NOMO-1 treated with dmso at 0.1 percent for 144 hours (cell line): ENCODE measurements around the gene TENM3.

ENCODE experiments used
- DNase-seq: peaks from one replicate; lab custom pipeline; 2025; ENCODE audit not compliant: unreplicated experiment; lab: John Stamatoyannopoulos, UW

Gene TENM3

DNA sequence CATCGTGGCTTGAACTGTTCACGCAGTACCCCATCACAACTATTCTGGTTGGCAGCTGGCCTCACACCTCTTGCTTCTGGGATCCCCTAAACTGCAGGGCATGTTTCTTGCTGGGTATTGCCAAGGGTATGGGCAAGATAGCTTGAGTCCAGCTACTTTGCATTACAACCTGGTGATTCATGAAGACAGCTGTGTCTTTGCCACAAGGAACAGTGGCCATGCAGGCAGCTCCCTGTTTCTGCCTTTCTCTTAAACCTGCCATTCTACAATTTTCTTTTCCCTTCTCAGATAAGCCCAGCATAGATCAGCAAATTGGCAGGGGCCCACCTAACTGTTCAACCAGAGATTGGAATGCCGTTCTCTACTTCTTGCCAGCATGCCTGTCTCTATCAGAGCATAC, 42.8 kb downstream of the TENM3 start:
- no peak for DNase-seq

DNA sequence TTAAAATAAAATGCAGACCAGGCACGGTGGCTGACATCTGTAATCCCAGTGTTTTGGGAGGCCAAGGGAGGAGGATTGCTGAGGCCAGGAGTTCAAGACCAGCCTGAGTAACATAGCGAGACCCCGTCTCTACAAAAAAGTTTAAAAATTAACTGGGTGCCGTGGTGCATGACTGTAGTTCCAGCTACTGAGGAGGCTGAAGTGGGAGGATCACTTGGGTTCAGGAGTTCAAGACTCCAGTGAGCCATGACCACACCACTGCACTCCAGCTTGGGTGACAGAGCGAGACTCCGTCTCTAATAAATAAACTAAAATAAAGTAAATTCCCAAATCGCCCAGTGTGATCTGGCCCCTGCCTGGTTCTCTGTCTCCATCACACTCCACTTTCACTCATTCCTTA, 43.7 kb downstream of the TENM3 start:
- DNase-seq = no peak

DNA sequence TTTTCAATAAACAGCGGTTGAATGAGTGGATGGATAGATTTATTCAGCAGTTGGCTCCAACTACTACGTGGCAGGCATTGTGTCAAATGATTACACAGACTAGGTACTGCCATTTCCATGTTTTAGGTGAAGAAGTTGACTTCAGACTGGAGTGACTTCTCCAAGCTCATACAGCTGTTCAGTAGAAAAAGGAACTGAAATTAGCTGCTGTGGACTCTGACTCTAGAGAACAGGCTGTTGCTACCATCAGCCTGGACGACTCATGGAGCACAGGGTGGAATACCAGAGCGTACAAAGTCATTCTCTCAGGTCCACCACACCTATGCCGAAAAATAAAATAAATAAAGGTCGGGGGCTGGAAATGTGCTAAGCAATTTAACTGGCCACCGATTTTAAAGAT, 45.3 kb downstream of the TENM3 start:
- no peak for DNase-seq

DNA sequence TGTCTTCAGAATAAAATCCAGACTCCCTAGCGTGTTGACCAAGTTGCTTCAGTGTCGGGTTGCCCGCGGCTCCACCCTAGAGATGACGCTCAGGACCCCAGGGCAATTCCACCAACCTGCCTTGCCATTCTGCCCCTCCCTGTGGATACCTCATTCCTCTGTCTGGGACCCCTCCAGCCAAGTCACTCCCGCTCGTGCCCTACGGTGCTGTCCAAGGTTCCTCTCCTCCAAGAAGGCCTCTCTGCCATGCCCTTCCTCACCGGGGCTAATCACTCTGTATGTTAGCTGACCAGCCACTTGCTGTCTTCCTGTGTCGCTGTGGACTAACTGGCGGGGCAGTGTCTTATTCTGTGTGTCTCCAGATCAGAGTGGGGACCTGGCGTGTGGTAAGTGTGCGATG, 46.6 kb downstream of the TENM3 start:
- DNase-seq = no peak

DNA sequence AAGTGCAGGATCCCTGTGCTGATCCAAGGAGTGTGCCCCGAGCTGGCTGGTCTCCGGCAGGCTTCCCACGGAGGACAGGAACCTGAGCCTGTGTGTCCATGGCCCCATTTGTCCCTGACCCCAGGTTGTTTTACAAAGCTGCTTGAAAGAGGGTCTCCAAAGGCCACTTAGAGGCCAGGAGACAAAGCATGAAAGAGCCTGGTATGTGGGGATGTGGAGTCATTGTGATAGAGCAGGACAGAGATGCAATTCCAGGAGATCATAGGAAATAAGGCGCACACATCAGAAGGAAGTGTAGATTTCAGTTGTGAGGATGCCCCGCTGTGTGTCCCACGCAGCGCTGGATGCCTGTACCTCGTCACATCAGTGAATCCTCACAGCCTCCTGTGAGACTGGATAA, 48.0 kb downstream of the TENM3 start:
- no peak for DNase-seq

DNA sequence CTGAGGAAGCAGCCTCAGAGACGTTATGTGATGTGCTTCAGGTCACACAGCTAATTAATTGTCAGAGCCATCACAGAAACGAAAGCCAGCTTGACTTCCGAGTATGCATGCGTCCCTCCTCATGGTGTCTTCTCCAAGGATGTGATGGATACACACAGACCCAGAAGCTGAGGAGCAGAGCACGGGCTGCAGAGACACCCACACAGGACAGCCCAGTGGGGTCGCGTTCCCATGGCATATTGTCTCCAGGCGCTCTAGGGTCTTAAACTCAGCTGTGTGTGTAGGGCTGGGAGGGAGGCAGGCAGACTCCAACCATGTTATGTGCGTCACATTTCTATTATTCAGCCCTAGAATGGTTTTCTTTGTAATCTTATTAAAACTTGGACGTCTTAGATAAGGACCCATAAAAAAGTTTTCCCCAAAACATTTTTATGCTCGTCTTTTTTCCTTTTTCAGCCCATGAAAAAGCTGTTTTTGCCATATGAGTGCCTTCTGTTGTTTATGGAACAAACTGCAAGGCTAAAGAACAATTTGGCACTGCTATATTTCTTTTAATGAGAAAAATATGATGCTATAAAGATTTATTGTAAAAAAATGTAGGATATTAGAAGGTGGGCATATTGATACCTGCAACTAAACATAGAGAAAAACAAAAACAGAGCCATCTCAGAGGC, 48.5 kb downstream of the TENM3 start:
- DNase-seq = no peak

DNA sequence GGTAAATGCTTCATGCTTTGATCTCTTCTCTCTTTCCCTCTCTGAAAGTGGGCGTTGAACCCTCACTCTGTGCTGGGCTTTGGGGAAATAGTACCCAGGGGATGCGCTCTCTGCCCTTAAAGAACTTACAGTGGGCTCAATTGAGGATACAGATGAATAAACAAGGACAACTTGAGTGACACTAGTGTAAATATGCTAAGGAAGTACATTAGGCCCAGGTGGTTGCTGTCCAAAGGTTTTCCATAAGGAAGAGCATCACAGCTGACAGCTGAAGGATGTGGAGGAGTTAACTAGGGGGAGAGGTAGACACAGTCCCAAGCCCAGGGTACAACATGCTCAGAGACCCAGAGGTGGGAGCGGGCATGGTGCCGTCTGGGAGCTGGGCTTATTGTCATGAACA, 49.4 kb downstream of the TENM3 start:
- DNase-seq = no peak

DNA sequence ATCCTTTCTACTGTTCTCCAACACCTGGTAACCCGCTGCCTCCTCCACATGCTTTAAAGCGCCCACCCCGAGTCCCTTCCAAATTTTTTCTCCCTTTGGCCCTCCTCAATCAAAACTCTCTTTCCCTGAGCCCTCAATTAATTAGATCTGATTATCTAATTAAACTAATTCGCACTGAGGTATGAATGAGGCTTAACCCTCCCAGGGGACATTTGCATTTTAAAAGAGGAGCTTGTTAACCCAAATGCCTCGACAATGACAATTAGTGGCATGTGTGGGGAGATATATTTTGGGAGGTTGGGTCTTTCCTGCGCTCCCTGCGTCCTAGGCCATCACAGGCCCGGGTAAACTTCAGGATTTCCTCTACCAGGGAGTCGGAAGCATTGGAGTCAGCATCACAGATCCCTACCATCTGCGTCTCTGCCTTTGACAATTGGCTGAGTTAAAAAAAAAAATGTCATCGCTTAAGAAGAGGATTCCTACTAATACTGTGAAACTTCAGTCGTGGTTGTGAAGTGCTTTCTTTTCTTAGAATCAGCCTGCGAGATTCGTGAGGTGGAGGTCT, 50.6 kb downstream of the TENM3 start:
- DNase-seq = no peak

DNA sequence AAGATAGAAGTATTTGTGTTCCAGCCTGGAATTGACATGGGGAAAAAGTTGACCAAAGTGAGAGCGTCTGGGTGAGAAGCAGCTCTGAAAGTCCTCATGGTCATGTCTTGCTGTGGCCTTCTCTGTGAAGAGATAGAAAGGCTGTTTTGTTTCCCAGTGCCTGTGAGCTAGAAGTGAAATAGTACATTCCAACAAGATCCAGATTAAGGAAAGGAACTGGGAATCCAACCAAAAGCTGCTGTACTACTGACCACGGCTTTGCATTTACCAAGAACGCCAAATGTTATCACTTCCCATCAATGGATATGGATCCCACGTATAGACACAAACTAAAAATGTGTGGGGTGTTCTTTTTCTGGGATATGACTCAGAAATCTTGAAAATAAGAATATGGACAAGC, 51.2 kb downstream of the TENM3 start:
- DNase-seq = no peak

DNA sequence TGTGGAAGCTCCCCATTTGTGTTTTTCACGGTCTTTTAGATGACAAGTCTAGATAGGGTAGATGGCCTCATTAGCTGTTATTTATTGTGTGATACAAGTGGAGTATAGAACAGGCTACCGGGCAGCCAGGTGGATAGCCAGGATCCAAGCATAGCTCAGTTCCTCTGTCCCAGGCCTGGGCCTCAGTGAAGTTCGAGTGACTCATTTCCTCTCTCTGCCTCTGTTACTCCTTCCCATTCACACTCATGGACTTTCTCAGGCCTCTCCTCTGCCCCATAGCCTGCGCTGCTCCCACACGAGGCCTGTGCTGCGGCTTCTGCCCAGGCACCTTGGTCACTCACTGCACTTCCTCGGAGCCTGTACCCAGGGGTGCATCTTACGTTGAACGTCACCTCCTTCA, 54.5 kb downstream of the TENM3 start:
- DNase-seq = no peak

DNA sequence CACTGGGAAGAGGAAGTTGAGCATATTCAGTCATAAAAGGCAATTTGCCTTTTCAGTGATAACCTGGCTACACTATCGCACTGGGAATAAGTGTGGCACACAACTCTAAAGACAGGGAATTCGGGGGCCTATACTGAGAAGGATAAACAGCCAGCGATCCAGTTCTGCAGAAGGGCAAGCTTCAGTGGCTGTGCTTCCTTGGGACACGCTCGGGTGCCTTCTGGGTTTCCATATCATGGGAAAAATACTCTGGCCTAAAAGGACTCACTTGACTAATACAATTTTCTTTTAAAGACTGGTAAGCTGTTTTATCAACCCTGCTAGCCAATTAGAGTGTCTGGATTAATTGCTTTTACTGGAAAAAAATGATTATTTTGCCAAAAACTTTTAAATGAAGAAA, 58.5 kb downstream of the TENM3 start:
- no peak for DNase-seq

DNA sequence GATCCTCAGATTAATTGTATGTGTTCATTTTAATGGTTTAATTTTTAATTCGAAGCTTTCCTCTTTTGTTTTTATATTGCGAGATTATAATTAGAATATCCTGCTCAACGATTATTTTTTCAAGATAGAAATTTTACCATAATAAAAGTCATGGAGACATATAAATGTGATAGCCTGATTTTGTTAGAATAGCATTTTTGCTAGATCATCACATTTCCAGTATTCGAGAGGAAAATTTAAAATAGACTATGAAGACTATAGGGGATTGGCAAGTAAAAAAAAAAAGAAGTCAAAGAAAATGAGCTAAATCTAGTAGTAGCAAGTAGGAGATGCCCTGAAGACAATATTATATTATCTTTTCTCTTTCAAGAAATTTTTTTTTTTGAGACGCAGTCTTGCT, 60.6 kb downstream of the TENM3 start:
- no peak for DNase-seq

DNA sequence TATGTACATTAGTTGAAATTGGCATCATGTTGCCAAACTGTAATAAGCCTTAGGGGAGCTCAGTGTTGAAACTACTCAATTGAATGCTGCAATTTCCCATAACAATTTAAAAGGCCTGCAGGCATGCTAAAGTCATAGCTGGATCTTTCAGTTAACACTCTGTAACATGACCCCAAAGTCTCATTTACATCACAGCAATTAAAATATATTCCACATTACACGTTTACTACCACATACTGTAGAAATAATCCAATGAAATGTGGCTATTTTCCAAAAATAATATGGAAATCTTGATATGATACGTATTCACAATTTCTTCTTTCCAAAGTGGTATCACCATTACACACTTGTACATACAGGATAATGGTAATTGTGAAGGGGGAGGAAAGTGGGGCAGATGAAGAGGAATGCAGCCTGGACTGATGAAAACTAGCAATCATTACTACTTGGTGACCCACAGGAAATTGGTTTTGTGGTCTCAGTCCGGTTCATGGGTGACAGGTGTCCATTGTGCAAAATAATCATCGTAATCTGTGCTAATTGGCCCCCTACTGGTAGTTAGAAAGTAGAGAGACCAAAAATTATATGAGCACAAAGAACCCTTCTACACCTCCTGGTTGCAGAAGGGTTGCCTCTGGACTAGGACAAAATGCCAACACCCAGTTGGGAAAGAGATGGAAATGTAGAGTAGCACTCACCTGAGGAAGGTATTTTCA, 63.7 kb downstream of the TENM3 start:
- DNase-seq = no peak

DNA sequence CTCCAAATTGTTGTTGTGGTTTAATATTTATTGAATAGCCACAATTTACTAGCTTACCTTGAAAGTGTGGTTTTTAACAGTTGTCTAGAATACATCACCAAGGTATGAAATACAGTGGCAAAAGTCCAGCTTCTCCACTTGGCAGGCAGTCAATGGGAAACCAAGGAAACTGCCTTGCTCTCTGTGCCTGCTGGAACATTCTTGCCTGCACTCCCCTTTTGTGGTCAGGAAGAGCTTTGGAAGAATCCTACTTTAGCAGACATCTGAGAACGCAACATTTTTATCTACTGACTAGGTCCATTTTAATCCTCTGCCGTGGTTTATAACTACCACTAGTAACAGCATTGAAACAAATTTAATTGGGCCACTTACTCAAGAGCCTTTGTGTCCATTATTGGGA, 64.5 kb downstream of the TENM3 start:
- DNase-seq = no peak

DNA sequence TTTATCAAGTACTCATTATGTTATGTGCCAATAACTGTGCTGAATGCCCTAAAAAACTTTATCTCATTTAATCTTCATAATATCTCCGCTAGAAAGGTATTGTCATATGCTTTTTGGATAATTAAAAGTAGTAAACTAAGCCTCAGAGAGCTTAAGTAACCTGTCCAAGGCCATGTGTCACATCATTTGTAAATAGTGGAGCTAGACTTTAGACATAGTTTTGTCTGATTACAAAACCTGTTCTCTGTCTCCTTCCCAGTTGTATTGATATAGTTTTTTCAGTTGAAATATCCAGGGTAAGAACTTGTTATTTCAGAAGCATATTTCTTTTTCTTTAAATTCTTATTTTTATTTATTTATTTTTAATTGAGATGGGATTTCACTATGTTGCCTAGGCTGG, 66.7 kb downstream of the TENM3 start:
- no peak for DNase-seq

DNA sequence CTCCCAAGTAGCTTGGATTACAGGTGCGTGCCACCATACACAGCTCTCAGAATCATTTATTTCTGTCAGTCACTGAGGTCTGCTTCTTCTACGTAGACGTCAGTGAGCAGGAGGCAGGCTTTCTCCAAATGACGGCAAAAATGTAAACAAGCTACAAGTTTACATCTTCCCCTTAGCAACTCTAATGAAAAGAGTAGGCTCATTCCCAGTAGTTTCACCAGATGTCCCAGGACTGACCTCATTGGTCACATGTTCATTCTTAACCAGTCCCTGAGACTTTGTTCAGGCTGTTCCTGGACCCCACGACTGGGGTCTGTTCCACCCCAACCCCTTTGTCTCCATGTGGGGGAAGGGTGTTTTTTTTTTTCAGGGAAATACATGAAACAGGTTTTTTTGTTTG, 67.1 kb downstream of the TENM3 start:
- DNase-seq = no peak

DNA sequence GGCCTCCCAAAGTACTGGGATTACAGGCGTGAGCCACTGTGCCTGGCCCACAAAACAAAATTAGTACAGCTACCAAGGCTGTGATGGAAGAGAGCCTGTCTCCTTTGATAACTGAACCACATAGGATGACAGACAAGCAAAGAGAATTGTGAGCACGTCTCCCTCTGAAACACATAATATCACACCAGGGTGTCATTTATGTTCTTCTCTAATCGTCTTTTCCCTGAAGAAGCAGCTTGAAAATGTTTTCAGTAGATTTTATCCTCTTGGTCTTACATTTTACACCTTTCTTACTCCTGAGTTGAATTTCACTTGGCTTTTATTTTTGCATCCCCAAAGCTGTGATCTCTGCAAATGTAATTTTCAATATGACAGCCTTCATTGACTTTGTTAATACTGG, 67.8 kb downstream of the TENM3 start:
- DNase-seq = no peak

DNA sequence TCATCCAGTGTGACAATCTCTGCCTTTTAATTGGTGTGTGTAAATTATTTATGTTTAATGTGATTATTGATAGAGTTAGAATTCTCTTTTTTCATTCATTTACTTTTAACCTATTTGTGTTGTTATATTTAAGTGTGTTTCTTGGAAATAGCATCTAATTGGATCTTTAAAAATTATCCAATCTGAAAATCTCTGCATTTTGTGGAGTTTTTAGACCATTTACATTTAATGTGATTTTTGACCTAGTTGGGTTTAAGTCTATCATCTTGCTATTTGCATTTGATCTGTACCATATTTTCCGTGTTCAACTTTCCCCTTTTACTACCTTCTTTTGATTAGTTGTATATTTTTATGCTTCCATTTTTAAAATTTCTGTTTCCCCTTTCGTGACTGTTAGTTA, 71.3 kb downstream of the TENM3 start:
- DNase-seq = no peak

DNA sequence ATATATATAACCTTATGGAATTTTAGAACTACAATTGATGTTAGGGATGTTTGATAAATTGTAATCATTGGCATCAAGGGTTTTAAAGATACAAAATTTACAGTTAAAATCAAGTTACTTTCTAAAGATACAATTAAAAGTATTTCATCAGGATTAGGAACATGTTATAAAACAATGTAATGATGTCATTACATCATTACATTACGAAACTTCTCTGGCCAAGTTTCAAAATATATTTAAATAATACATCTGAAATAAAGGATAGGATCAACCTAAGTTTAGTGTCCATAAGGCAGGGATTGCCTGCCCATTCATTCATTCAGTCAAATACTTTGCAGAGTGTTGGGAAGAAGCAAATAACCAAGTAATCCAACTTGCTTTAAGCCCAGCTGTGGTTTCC, 75.1 kb downstream of the TENM3 start:
- DNase-seq = no peak

DNA sequence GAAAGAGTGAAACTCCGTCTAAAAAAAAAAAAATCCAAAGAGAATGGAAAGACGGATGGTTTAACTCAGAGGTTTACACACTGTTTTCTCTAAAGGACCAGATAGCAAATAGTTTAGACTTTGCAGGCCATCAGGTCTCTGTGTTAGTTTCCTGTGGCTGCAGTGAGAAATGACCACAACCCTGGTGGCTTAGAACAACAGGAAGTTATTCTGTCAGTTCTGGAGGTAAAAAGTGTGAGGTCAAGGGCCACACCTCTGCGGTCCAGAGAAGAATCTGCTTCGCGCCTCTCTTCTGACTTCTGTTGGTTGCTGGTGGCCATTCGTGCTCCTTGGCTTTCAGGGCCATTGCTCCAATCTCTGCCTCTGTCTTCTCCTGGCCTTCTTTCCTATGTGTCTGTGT, 76.9 kb downstream of the TENM3 start:
- DNase-seq = no peak

DNA sequence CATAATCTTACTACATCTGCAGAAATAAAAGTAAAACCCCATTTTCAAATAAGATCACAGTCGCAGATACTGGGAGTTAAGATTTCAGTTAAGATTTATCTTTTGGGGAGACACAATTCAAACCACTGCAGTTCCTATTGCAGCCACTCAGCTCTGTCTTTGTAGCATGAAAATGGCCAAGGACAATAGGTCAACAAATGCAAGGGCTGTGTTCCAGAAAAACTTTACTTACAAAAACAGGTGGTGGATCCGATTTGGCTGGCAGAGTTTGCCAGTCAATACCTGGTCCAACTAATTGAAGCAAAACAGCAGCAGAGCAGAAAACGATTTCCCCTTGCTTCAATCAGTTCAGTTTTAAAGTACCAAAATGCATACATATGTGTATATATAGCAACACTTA, 77.4 kb downstream of the TENM3 start:
- no peak for DNase-seq

DNA sequence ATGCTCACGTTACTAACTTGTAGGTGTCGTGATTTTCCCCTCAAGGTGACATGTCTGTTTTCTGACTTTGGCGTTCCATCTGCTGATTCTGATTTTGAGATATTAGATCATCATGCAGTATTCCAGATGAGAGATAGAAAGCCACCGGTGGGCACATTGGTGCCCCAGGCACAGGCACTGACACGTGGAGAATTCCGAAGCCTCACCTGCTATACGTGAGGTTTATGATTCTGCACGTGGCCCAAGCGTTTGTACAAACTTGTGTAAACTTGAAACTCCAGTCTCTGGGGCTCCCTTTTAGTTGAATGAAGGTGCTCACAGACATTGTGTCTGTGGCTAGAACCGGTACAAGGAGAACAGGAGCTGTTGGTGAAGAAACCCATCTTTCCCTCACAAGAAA, 81.1 kb downstream of the TENM3 start:
- no peak for DNase-seq

DNA sequence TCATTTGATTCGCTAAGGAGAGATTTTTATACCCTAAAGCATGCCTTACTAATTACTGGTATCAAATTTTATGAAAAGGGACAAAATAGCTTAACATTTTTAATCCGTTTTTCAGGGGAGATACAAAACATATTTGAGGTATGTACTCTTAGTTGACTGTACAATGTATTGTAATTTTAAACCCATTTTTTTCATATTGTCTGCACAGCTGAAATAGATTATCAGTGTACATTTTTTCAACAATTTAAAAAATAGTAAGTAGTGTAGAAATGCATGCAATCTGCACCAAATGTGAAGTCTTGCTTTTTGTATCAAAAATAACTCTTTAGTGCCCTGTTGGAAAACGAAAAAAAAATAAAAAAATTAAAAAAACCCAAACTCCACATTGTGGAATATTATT, 82.2 kb downstream of the TENM3 start:
- no peak for DNase-seq
